BJ (cell line): ENCODE data around the gene RSRP1. TPM values are rescaled to one million over a fixed set of nuclear protein-coding genes. Genes with fewer than 3 reads are reported as not detected.

Source experiments
- CTCF ChIA-PET: fragments of 350-600 bp; formaldehyde crosslinking; extraction: SDS; loops from one replicate; lab custom pipeline; 2021; ENCODE audit warnings: antibody characterized with exemption, inconsistent platforms; lab: Yijun Ruan, JAX
- POLR2A ChIA-PET: fragments of 300-600 bp; sonication (Branson Sonifier 250); formaldehyde crosslinking; extraction: SDS; loops from one replicate; lab custom pipeline; 2021; ENCODE audit warnings: antibody characterized with exemption; lab: Charles Lee
- DNase-seq: peaks from one replicate; pipeline ENCODE4 v3.0.0-alpha.2; 2011; ENCODE audit warnings: low read depth
- H3K27me3 ChIP-seq: 2 replicates; pipeline ENCODE4 v1.6.0; 2011; ENCODE audit warnings: low read length; ENCODE audit not compliant: control insufficient read depth, insufficient read depth
- H3K36me3 ChIP-seq: 2 replicates; pipeline ENCODE4 v1.5.1; 2011; ENCODE audit warnings: low read length; ENCODE audit not compliant: control insufficient read depth, insufficient read depth
- H3K4me3 ChIP-seq: 2 replicates; pipeline ENCODE4 v1.5.1; 2011; ENCODE audit warnings: low read depth, mild to moderate bottlenecking, control low read depth, low read length
- CTCF ChIP-seq: IDR thresholded peaks from 2 replicates; pipeline ENCODE4 v1.5.1; 2011; ENCODE audit warnings: low read depth, mild to moderate bottlenecking, control low read depth, inconsistent platforms, low read length, moderate library complexity; ENCODE audit not compliant: insufficient read depth
- polyA plus RNA-seq: library from polyadenylated mRNA; depleted of rRNA; stranded (reverse); fragments of >200 nt; gene quantifications from 2 replicates; pipeline ENCODE4 v1.2.3, GENCODE V29; 2011

Gene RSRP1
- polyA plus RNA-seq, 1 experiment = 70.4 TPM

GRCh38 chr1:25220666-25221065, 26.6 kb downstream of the RSRP1 start:
- H3K36me3 ChIP-seq = peaks cover 8% of the 10 kb centered on the region
- POLR2A ChIA-PET = no interaction called here
- H3K27me3 ChIP-seq = no peaks in the 10 kb centered on the region
- no peak for TF ChIP-seq CTCF
- no peak overlapping the region for H3K4me3 ChIP-seq
- DNase-seq = no peak
- CTCF ChIA-PET = interaction anchor here (3.9 kb wide), 1 partner anchor 15 kb away, joined by 18 read pairs; no protein-coding TSS in a partner anchor

GRCh38 chr1:25219661-25220251, 27.5 kb downstream of the RSRP1 start:
- ChIA-PET POLR2A (no interaction called here), CTCF (interaction anchor here (3.9 kb wide), 1 partner anchor 14 kb away, joined by 18 read pairs; no protein-coding TSS in a partner anchor)
- Histone ChIP-seq H3K4me3 (no peak overlapping the region), H3K27me3 (no peaks in the 10 kb centered on the region), H3K36me3 (peaks cover 8% of the 10 kb centered on the region)
- DNase-seq = no peak
- no peak for TF ChIP-seq CTCF

GRCh38 chr1:25217598-25218232, 29.5 kb downstream of the RSRP1 start:
- Histone ChIP-seq H3K36me3 (0 out of 2 replicates have a peak, but pooled peaks cover 4% of the 10 kb centered on the region), H3K27me3 (no peaks in the 10 kb centered on the region), H3K4me3 (no peak overlapping the region)
- TF ChIP-seq CTCF = no peak
- no peak for DNase-seq
- CTCF ChIA-PET = interaction anchor here (4.8 kb wide), 1 partner anchor 12 kb away, joined by 22 read pairs; no protein-coding TSS in a partner anchor
- POLR2A ChIA-PET = no interaction called here

GRCh38 chr1:25217015-25217414, 30.2 kb downstream of the RSRP1 start:
- H3K4me3 ChIP-seq = no peak overlapping the region
- H3K36me3 ChIP-seq = 0 out of 2 replicates have a peak, but pooled peaks cover 2% of the 10 kb centered on the region
- DNase-seq = no peak
- no peaks in the 10 kb centered on the region for H3K27me3 ChIP-seq
- no peak for TF ChIP-seq CTCF
- POLR2A ChIA-PET = no interaction called here
- CTCF ChIA-PET = interaction anchor here (4.8 kb wide), 1 partner anchor 12 kb away, joined by 22 read pairs; no protein-coding TSS in a partner anchor

GRCh38 chr1:25216123-25216522, 31.1 kb downstream of the RSRP1 start:
- CTCF ChIA-PET = interaction anchor here (4.8 kb wide), 1 partner anchor 11 kb away, joined by 22 read pairs; no protein-coding TSS in a partner anchor
- DNase-seq = no peak
- no peaks in the 10 kb centered on the region for H3K27me3 ChIP-seq
- no peak overlapping the region for H3K4me3 ChIP-seq
- POLR2A ChIA-PET = no interaction called here
- no peak for TF ChIP-seq CTCF
- H3K36me3 ChIP-seq = no peaks in the 10 kb centered on the region
